Mucosa of descending colon (tissue), 3 donors: ENCODE measurements around the gene TNIP1. TPM values are rescaled to one million over a fixed set of nuclear protein-coding genes. Genes with fewer than 3 reads are reported as not detected.

ENCODE experiments used
- ATAC-seq: fragments of 200-7000 bp; cut with Tn5 transposase; one replicate; pipeline ENCODE4 v1.9.1; 2020; ENCODE audit warnings: mild to moderate bottlenecking, moderate library complexity
- DNase-seq, 3 donors: peaks; one replicate each; pipeline ENCODE4 v3.0.0-alpha.2; 2020
- H3K36me3 ChIP-seq: fragments of 200-600 bp; one replicate; pipeline ENCODE4 v1.8.0; 2021; ENCODE audit warnings: low read depth, mild to moderate bottlenecking
- H3K4me1 ChIP-seq: fragments of 200-600 bp; one replicate; pipeline ENCODE4 v1.8.0; 2021; ENCODE audit warnings: low read depth, mild to moderate bottlenecking
- H3K4me3 ChIP-seq: fragments of 200-600 bp; one replicate; pipeline ENCODE4 v1.8.0; 2021; ENCODE audit warnings: mild to moderate bottlenecking
- H3K9me3 ChIP-seq: fragments of 200-600 bp; one replicate; pipeline ENCODE4 v1.8.0; 2021; ENCODE audit warnings: mild to moderate bottlenecking
- intact Hi-C, 2 donors: fragments of 100-400 bp; cut with DNase I in 1 of 2; cut with micrococcal nuclease in 1 of 2; formaldehyde crosslinking; loops; one replicate each; pipeline versions ENCODE4 v1.11.0 to v1.11.1; 2022; cut with DNase I, micrococcal nuclease
- total RNA-seq, 3 donors: library from RNA; stranded (reverse); fragmentation: NEBNext Ultra II Directional in 2 of 3; extraction: Animal tissue kit (Norgen Biotek cat#: 25700) in 2 of 3; gene quantifications; one replicate each; pipeline versions ENCODE4 v1.2.1 to v1.2.4, GENCODE V29; 2021 to 2023
- TF ChIP-seq, protein P1 (sequence below): fragments of 200-600 bp; IDR thresholded peaks from one replicate; pipeline ENCODE4 v1.8.0; 2022; ENCODE audit warnings: antibody characterized with exemption, mild to moderate bottlenecking
- donor health status: DM: no; HTN: no; CAD: no; lungs with moderate emphysema.
- donor health status: DM: no; HTN: no; CAD: no.
- donor health status: DM: no; HTN: yes; CAD: no.

Gene TNIP1
- total RNA-seq, 3 donors from 2014 or later, result 140 to 218 (median 156) TPM

DNA sequence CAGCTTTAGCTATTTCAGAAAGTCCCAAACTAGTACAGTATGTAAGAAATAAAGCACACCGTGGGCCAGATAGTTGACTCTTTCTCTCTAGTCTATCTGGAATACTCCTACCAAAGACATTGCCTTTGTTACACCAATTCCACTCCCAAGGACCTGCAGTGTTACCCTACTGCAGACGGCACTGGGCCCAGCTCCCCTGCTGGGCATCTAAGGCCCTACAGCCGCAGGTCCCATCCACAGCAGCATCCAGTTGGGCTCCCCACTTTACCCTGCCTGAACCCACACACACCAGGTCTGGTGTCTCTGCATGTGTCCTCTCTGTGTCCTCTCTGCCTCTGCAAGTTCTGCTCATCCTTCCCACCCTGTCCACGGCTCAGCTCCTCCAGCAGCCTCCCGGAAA, 22.5 kb downstream of the TNIP1 start:
- ATAC-seq (no peak), DNase-seq (peak in 1 of 3 donors; percentile 25)
- intact Hi-C loops, result loop anchor here in 1 of 2 donors (5.0 kb wide), 1 partner anchor 49 kb away; no protein-coding TSS in a partner anchor
- Histone ChIP-seq H3K4me1 (peaks cover 13% of the 10 kb centered on the region), H3K36me3 (no peaks in the 10 kb centered on the region), H3K4me3 (no peak overlapping the region), H3K9me3 (no peaks in the 10 kb centered on the region)
- TF ChIP-seq, protein P1, sequence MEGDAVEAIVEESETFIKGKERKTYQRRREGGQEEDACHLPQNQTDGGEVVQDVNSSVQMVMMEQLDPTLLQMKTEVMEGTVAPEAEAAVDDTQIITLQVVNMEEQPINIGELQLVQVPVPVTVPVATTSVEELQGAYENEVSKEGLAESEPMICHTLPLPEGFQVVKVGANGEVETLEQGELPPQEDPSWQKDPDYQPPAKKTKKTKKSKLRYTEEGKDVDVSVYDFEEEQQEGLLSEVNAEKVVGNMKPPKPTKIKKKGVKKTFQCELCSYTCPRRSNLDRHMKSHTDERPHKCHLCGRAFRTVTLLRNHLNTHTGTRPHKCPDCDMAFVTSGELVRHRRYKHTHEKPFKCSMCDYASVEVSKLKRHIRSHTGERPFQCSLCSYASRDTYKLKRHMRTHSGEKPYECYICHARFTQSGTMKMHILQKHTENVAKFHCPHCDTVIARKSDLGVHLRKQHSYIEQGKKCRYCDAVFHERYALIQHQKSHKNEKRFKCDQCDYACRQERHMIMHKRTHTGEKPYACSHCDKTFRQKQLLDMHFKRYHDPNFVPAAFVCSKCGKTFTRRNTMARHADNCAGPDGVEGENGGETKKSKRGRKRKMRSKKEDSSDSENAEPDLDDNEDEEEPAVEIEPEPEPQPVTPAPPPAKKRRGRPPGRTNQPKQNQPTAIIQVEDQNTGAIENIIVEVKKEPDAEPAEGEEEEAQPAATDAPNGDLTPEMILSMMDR, result no peak

DNA sequence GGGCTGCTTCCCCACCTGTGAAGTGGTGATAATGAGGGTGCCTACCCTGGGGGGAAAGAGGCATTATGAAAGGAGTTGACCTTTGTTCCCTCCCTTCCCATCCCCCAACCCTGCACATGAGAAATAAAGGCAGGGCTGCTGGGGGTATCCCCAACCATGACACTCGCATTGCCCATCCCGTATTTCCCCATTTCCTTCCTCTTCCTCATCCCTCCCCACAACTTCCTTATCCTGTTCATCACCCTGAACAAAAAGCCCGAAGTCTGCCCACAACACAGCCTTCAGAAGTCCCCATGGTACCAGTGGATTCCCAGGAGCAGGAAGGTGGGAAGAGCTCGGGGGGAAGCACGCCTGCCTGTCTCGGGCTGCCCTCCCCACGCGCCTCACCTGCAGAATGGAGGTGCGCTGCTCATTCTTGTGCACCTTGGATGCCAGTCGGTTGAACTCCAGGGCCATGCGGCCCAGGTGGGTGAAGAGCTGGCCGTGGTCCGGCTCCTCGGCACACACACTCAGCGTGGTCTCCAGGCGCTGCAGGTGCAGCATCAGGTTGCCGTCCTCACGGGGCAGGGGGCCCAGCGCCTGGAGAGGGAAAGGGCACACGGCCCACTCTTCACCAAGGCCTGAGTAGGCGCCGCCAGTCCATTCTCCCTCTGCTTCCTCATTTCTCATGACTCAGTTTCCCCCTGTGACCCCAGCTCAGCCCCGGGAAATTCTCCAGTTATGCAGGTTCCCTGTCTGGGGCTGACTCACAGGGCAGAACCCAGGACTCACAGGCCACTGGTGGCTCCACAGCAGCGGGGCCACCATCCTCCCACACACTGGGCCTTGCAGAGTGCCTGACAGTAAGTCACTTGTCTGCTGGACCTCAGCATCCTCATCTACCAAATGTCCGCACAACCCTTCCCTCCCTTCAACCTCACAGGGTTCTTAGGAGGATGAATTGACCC, 24.2 kb downstream of the TNIP1 start:
- Histone ChIP-seq H3K4me1 (peaks cover 9% of the 10 kb centered on the region), H3K36me3 (no peaks in the 10 kb centered on the region), H3K9me3 (no peaks in the 10 kb centered on the region), H3K4me3 (no peak overlapping the region)
- DNase-seq (no peak), ATAC-seq (no peak)
- TF ChIP-seq, protein P1, result no peak
- intact Hi-C loops, result loop anchor here in 1 of 2 donors (5.0 kb wide), 1 partner anchor 51 kb away; no protein-coding TSS in a partner anchor

DNA sequence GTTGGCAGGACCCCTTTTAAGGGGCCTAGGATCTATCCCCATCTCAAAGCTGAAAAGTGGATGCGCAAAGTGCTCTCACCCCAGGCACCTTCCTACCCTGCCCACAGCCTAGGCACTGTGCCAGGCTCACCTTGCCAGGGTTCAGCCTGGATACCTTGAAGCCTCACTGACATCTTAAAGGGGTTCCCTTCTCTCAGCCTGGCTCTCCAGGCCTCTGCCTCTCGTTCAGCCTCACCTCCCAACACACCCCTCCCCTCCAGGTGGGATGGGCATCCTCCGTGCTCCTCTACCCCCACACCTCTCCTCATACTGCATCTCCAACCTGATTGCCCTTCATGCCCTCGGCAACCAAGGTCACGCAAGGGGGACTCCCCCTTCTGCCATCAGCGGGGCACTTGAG, 25.5 kb downstream of the TNIP1 start:
- Histone ChIP-seq H3K4me3 (no peak overlapping the region), H3K36me3 (no peaks in the 10 kb centered on the region), H3K4me1 (peaks cover 9% of the 10 kb centered on the region), H3K9me3 (no peaks in the 10 kb centered on the region)
- TF ChIP-seq, protein P1, result no peak
- intact Hi-C loops, result loop anchor here in 1 of 2 donors (5.0 kb wide), 1 partner anchor 52 kb away; no protein-coding TSS in a partner anchor
- ATAC-seq (no peak), DNase-seq (peak in 2 of 3 donors; percentile 44 to 61)

DNA sequence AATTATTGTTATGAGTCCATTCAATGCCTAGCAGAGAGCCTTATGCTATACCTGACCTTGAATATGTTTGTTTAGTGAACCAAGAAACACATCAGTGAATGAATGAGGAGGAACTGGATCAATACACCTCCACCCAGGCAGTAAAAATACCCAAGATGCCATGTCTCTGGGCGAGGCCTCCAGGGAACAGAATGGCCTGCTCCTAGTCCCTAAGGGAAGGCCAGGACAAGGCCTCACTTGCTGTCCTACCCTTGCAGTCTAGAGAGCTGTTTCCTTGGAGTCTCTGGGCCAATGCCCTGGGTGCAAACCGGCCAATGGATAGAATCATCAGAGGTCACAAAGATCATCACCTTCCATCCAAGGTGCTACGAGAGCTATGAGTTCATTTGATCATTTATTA, 26.1 kb downstream of the TNIP1 start:
- no peaks in the 10 kb centered on the region for H3K36me3 ChIP-seq
- no peak overlapping the region for H3K4me3 ChIP-seq
- no peaks in the 10 kb centered on the region for H3K9me3 ChIP-seq
- ATAC-seq, result peak; percentile 90
- intact Hi-C loops, result loop anchor here in 1 of 2 donors (5.0 kb wide), 2 partner anchors 53 to 63 kb away; no protein-coding TSS in a partner anchor
- TF ChIP-seq, protein P1, result no peak
- DNase-seq, result peak in 2 of 3 donors; percentile 65 to 72
- peaks cover 9% of the 10 kb centered on the region for H3K4me1 ChIP-seq

DNA sequence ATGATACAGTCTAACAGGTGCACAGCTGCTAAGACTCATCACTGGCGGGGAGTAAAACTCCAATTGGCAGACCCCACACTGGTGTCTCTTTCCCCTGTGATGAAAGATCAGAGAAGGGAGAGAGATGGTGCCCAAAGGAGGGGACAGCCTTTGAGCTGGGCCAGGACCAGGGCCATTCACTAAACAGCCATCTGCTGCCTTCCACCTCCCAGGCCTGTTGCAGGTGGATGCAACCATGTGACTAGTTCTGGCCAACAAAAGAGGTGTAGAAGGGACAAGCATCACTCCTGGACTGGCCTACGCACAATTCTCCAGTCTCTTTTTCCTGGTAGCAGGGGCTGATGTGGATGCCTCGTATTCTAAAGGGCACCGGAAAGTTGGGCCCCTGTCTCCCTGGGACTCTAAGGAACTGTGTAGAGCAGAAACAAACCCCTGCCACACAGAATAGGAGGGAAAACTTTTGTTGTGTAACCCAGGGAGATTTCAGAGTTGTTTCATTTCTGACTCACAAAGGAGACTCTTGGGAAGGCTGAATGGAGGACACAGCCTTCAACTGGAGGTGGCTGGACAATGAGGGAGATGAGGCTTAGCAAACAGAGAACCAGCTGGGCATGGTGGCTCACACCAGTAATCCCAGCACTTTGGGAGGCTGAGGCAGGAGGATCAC, 26.9 kb downstream of the TNIP1 start:
- intact Hi-C loops, result loop anchor here in 1 of 2 donors (5.0 kb wide), 1 partner anchor 63 kb away; no protein-coding TSS in a partner anchor
- DNase-seq, result no peak
- TF ChIP-seq, protein P1, result no peak
- no peak for ATAC-seq
- no peak overlapping the region for H3K4me3 ChIP-seq
- peaks cover 9% of the 10 kb centered on the region for H3K4me1 ChIP-seq
- no peaks in the 10 kb centered on the region for H3K36me3 ChIP-seq
- no peaks in the 10 kb centered on the region for H3K9me3 ChIP-seq
